Measurements from ENCODE around the gene IQCC.

Gene IQCC

DNA sequence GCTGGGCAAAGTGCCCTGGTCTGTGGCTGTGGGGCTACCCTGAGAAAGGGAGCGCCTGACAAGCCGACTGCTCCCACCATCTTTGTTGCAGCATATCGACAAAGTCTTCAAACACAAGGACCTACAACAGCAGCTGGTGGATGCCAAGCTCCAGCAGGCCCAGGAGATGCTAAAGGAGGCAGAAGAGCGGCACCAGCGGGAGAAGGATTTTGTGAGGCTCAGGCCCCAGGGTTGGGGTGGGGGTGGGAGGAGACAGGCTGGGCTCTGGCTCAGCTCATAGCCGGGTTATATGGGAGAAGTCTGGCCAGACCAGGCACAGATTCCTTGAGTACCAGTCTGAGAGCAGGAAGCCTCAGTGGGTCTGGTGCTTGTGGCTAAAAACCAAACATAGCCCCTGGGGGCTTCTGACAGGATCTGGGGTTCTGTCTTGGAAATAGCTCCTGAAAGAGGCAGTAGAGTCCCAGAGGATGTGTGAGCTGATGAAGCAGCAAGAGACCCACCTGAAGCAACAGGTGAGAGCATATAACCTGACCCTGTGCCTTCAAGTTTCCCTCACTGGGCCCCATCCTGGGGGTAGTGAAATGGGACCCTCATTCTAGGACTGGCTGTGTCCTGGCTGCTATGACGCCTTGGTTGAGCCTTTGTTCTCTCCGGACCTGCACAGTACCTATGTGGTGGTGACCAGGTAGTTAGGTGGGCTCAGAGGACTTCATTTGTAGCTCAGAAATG is 13.1 kb upstream of the IQCC start:
- TF ChIP-seq POLR2AphosphoS5 (IDR thresholded peaks at IDR 0.05; ENCODE audit: low read depth, low read length) = no peak

- TF ChIP-seq FOXP2 (optimal IDR thresholded peaks at IDR 0.05; ENCODE audit: borderline replicate concordance, extremely low read depth, extremely low read length, insufficient read depth) = no peak
- 0 out of 2 replicates have a peak, but pooled peaks have one; percentile 3 for TF ChIP-seq POLR2AphosphoS5 (IDR thresholded peaks at IDR 0.05; ENCODE audit: low read depth, low read length)
Observed at GRCh38 chr1:32194984-32195383, 10.5 kb upstream of the IQCC start.

DNA sequence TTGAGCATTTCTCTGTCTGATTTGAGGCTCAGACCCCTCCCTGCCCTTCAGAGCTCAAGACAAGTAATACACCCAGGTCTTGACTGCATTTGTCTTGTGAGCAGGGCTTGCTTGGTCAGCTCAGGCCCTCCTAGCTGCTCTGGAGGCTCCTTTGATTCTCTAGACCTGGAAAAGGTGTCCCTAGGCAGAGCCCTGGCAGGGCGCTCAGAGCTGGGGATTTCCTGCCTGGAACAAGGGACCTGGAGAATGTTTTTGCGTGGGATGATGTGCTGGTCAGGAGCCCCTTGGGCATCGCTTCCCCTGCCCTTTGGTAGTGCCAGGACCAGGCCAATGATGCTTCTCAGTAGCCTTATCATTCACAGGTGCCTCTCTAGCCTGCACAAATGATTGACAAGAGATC is 9.9 kb upstream of the IQCC start:
- TF ChIP-seq SIN3A (IDR thresholded peaks at IDR 0.05; ENCODE audit: borderline replicate concordance, insufficient read depth, low read length) = no peak
- TF ChIP-seq FOXP2 (optimal IDR thresholded peaks at IDR 0.05; ENCODE audit: borderline replicate concordance, extremely low read depth, extremely low read length, insufficient read depth) = no peak

DNA sequence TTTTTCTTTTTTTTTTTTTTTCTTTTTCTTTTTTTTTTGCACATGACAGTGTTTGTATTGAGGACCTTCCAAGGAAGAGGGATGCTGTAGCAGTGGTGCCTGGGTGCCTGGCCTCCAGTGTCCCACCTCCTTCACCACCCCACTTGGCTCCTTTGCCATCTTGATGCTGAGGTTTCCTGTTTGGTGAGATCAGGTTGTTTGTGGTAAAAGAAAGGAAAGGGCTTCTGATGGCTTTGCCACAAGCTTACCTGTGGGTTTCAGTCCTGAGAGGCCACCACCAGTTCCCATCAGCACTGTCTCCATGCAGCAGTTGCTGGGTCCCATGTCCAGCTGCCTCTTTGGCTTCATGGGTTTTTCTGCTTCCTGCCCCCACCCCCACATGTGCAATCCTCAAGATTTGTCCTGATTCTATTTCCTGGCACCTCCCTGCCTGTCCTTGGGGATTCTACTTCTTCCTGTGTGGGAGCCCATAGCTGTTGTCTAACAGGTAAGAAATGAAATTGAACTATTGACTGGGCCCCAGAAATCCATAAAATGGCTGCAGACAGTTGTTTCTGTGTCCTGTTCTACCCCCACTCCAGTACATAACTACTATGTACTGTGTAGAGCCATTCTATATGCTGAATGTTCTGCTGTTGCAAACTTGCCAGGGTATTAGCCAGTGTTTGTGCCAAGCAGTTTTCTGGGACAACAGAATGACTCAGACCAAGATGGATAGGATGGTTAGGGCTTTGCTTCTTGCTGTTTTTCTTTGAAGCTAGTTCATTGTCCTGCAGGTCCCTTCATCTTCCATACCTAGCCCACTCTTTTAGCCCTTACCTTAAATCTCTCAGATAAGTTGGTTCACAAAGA is 9.3 kb upstream of the IQCC start:
- TF ChIP-seq REST (IDR thresholded peaks at IDR 0.05; ENCODE audit: insufficient read depth in 1 of 2, low read depth in 2 of 2, low read length in 2 of 2) = no peak
- TF ChIP-seq FOXP2 (optimal IDR thresholded peaks at IDR 0.05; ENCODE audit: borderline replicate concordance, extremely low read depth, extremely low read length, insufficient read depth) = no peak
- TF ChIP-seq TAF1 (IDR thresholded peaks at IDR 0.05; ENCODE audit: borderline replicate concordance, insufficient read depth, low read length) = no peak
- no peak for TF ChIP-seq POLR2AphosphoS5 (IDR thresholded peaks at IDR 0.05; ENCODE audit: low read depth, low read length)
- no peak for TF ChIP-seq SIN3A (IDR thresholded peaks at IDR 0.05; ENCODE audit: borderline replicate concordance, insufficient read depth, low read length)

DNA sequence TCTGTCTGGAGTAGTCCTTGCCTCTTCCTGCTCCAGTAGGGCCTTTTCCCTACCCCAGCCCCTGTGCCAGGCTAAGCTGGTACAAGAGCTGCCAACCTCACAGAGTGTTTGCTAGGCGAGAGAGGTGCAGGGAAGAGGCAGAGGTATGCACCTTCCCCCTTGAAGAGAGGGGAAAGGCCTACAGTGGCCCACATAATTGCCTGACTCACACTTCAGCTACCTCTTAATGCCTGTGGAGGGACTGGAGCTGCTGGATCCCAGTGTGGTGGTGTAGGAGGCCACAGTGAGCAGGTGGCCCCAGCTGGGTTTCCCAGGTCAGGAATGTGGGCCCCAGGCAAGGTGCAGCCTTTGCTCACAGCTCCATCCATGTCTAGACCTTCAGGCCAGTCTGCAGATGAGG is 8.4 kb upstream of the IQCC start:
- no peak for TF ChIP-seq REST (IDR thresholded peaks at IDR 0.05; ENCODE audit: insufficient read depth in 1 of 2, low read depth in 2 of 2, low read length in 2 of 2)
- TF ChIP-seq SIN3A (IDR thresholded peaks at IDR 0.05; ENCODE audit: borderline replicate concordance, insufficient read depth, low read length) = no peak
- no peak for TF ChIP-seq FOXP2 (optimal IDR thresholded peaks at IDR 0.05; ENCODE audit: borderline replicate concordance, extremely low read depth, extremely low read length, insufficient read depth)
- TF ChIP-seq POLR2AphosphoS5 (IDR thresholded peaks at IDR 0.05; ENCODE audit: low read depth, low read length) = no peak
- no peak for TF ChIP-seq TAF1 (IDR thresholded peaks at IDR 0.05; ENCODE audit: borderline replicate concordance, insufficient read depth, low read length)

DNA sequence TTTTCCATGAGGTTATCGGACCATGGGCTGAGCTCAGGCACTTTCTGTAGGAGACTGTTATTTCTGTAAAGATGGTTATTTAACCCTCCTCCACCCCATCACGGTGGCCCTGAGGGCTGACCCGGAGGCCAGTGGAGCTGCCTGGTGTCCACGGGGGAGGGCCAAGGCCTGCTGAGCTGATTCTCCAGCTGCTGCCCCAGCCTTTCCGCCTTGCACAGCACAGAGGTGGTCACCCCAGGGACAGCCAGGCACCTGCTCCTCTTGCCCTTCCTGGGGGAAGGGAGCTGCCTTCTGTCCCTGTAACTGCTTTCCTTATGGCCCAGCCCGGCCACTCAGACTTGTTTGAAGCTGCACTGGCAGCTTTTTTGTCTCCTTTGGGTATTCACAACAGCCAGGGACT is 7.6 kb upstream of the IQCC start:
- no peak for TF ChIP-seq TAF1 (IDR thresholded peaks at IDR 0.05; ENCODE audit: borderline replicate concordance, insufficient read depth, low read length)
- TF ChIP-seq REST (IDR thresholded peaks at IDR 0.05; ENCODE audit: insufficient read depth in 1 of 2, low read depth in 2 of 2, low read length in 2 of 2) = no peak
- no peak for TF ChIP-seq SIN3A (IDR thresholded peaks at IDR 0.05; ENCODE audit: borderline replicate concordance, insufficient read depth, low read length)
- TF ChIP-seq FOXP2 (optimal IDR thresholded peaks at IDR 0.05; ENCODE audit: borderline replicate concordance, extremely low read depth, extremely low read length, insufficient read depth) = no peak
- TF ChIP-seq POLR2AphosphoS5 (IDR thresholded peaks at IDR 0.05; ENCODE audit: low read depth, low read length) = no peak

All from PFSK-1 (cell line).